HL-60 (cell line): ENCODE results near the gene EDEM2.

Experiments used
- CTCF ChIP-seq: IDR thresholded peaks from one replicate; pipeline ENCODE4 v1.5.1; 2011; ENCODE audit warnings: low read length, control low read depth, inconsistent platforms; ENCODE audit not compliant: insufficient read depth
- POLR2AphosphoS5 ChIP-seq: IDR thresholded peaks from 2 replicates; pipeline ENCODE4 v1.6.1; 2012; ENCODE audit warnings: low read depth
- REST ChIP-seq: IDR thresholded peaks from 2 replicates; pipeline ENCODE4 v1.6.1; 2012; ENCODE audit warnings: low read depth; ENCODE audit not compliant: insufficient replicate concordance

- TF ChIP-seq CTCF (no peak), REST (no peak), POLR2AphosphoS5 (no peak)
Measured at GRCh38 chr20:35077341-35077740, 69.8 kb downstream of the EDEM2 start.
